RWPE2 (cell line): ENCODE results near the gene SPTBN5.

ENCODE experiments used
- ATAC-seq: fragments of 200-7000 bp; cut with Tn5 transposase; 3 replicates; pipeline ENCODE4 v1.9.1; 2021; ENCODE audit warnings: low read depth
- DNase-seq: peaks from one replicate; pipeline ENCODE4 v3.0.0-alpha.2; 2020; ENCODE audit warnings: low spot score
- H3K27ac ChIP-seq: fragments of 450-650 bp; 2 replicates; pipeline ENCODE4 v1.5.1; 2017; ENCODE audit warnings: mild to moderate bottlenecking; ENCODE audit not compliant: poor library complexity, severe bottlenecking
- H3K27me3 ChIP-seq: fragments of 250-450 bp; sonication (Bioruptor Pico); 2 replicates; pipeline ENCODE4 v1.5.1; 2021; ENCODE audit warnings: mild to moderate bottlenecking, moderate library complexity; ENCODE audit not compliant: insufficient read depth, poor library complexity, severe bottlenecking
- H3K36me3 ChIP-seq: fragments of 250-450 bp; sonication (Bioruptor Pico); 2 replicates; pipeline ENCODE4 v1.5.1; 2020; ENCODE audit warnings: low read depth, mild to moderate bottlenecking, moderate library complexity
- H3K4me1 ChIP-seq: fragments of 250-450 bp; sonication (Bioruptor Pico); 2 replicates; pipeline ENCODE4 v1.5.1; 2021; ENCODE audit warnings: mild to moderate bottlenecking, moderate library complexity; ENCODE audit not compliant: insufficient read depth, poor library complexity, severe bottlenecking
- H3K4me3 ChIP-seq: fragments of 250-450 bp; sonication (Bioruptor Pico); 2 replicates; pipeline ENCODE4 v1.5.1; 2021; ENCODE audit warnings: mild to moderate bottlenecking, moderate library complexity; ENCODE audit not compliant: severe bottlenecking
- H3K9me3 ChIP-seq: fragments of 250-450 bp; sonication (Bioruptor Pico); 2 replicates; pipeline ENCODE4 v1.5.1; 2021; ENCODE audit warnings: mild to moderate bottlenecking, moderate library complexity; ENCODE audit not compliant: severe bottlenecking
- TF ChIP-seq, protein P1 (sequence below): fragments of 450-650 bp; IDR thresholded peaks from one replicate; pipeline ENCODE4 v1.5.1; 2017; ENCODE audit warnings: mild to moderate bottlenecking, moderate library complexity; ENCODE audit not compliant: poor library complexity, severe bottlenecking

The SPTBN5 gene

GRCh38 chr15:41893422-41894250 is at the start of gene SPTBN5:
Gene SPTBN5, minus strand, starts transcription at chr15:41894053. Its CDS starts 556 bp downstream, at chr15:41893497.
- ATAC-seq (no peak), DNase-seq (peak; percentile 53)
- Histone ChIP-seq H3K36me3 (peaks cover 4% of the 10 kb centered on the region), H3K27ac (peak within 1 kb of the TSS; percentile 90), H3K4me3 (no peak within 1 kb of the TSS), H3K4me1 (peaks cover 17% of the 10 kb centered on the region), H3K27me3 (no peaks in the 10 kb centered on the region), H3K9me3 (no peaks in the 10 kb centered on the region)
- TF ChIP-seq, protein P1, sequence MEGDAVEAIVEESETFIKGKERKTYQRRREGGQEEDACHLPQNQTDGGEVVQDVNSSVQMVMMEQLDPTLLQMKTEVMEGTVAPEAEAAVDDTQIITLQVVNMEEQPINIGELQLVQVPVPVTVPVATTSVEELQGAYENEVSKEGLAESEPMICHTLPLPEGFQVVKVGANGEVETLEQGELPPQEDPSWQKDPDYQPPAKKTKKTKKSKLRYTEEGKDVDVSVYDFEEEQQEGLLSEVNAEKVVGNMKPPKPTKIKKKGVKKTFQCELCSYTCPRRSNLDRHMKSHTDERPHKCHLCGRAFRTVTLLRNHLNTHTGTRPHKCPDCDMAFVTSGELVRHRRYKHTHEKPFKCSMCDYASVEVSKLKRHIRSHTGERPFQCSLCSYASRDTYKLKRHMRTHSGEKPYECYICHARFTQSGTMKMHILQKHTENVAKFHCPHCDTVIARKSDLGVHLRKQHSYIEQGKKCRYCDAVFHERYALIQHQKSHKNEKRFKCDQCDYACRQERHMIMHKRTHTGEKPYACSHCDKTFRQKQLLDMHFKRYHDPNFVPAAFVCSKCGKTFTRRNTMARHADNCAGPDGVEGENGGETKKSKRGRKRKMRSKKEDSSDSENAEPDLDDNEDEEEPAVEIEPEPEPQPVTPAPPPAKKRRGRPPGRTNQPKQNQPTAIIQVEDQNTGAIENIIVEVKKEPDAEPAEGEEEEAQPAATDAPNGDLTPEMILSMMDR, result no peak

DNA sequence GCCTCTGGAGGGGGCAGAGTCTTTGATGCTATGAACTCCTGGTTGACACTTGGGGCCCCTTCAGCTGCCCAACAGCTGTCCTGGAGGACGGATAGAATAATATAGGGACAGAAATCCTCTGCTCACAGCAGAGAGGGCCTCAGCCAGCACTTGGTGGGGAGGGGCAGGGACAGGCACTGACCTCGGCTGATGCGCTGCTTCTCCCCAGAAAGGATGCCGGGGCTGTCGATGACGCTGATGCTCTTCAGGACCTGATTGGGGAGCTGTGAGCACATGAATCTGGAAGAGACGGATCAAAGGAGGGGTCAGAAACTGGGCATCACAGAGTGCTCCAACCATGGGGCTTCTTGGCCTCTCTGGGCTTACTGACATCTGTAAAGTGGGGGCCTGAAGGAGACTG is 49.0 kb upstream of the SPTBN5 start:
- Histone ChIP-seq H3K4me3 (no peak overlapping the region), H3K27me3 (no peaks in the 10 kb centered on the region), H3K36me3 (peaks cover 43% of the 10 kb centered on the region), H3K27ac (peak overlapping the region; percentile 95), H3K4me1 (peaks cover 59% of the 10 kb centered on the region), H3K9me3 (no peaks in the 10 kb centered on the region)
- ATAC-seq, result no peak
- TF ChIP-seq, protein P1, result no peak
- DNase-seq, result no peak

GRCh38 chr15:41941644-41942415 is 48.0 kb upstream of the SPTBN5 start:
- TF ChIP-seq, protein P1, result no peak
- ATAC-seq (no peak), DNase-seq (no peak)
- Histone ChIP-seq H3K4me3 (no peak overlapping the region), H3K27me3 (no peaks in the 10 kb centered on the region), H3K36me3 (peaks cover 48% of the 10 kb centered on the region), H3K4me1 (peaks cover 48% of the 10 kb centered on the region), H3K9me3 (no peaks in the 10 kb centered on the region), H3K27ac (peak overlapping the region; percentile 95)

DNA sequence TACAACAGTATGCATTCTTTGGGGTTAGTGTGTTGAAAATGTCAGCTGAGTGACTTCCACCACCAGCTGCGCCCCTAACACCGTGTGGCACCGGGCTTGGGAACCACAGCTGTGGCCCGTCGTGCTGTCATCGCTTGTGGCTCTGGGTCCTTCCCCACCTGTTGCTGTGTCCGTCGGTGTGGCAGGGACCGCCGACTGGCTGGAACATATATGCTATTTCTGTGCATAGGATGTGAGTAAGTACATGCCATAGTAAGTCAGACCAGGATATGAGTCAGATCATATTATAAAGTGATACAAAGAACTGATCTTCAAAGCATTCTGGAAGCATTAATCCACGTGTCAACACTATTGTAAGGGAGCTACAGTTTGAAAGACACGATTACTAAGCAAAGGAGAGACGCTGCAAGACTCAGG is 46.6 kb upstream of the SPTBN5 start:
- DNase-seq, result no peak
- H3K4me1 ChIP-seq, result peaks cover 44% of the 10 kb centered on the region
- H3K27me3 ChIP-seq, result no peaks in the 10 kb centered on the region
- H3K36me3 ChIP-seq, result peaks cover 56% of the 10 kb centered on the region
- TF ChIP-seq, protein P1, result no peak
- no peaks in the 10 kb centered on the region for H3K9me3 ChIP-seq
- peak overlapping the region; percentile 95 for H3K27ac ChIP-seq
- no peak overlapping the region for H3K4me3 ChIP-seq
- peak; percentile 89 for ATAC-seq
